ENCODE data around the gene TOMM40L.
A peak's percentile ranks its signal among the peaks of the same experiment; 100 is the strongest.

TOMM40L gene

DNA sequence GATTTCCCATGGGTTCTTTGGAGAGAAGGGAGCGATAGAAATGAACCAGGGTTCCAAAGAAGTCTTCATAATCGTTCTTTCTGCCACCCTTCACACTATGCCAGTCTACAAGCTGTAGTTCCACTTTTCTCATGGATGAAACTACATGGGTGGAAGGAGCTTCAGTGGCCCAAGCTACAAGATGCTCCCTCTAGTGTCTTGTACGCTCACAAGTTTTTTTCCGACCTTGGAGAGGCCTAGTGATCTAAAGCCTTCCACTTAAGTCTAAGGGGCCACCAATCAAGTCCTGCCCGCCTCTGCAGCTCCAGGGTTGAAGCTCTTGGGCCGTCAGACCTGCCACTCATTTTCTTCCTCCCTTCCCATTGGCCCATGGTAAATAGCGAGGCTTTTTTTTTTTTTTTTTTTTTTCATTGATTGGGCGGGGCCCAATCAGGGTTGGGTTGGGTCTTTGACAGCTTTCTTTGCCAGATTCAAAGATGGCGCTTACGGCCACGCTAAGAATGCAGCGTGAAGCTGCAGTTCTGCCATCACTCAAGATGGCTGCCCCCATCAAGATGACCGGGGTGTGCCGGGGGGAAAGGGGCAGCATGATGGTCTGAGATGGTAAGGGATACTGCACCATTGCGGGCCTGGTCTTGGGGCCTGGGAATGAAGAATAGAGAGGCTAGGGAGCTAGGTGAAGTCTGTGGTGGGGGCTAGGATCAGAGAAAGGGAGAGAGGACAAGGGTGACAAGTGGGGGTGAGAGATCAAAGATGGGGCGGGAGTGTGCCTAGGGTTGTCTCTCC is at the start of gene TOMM40L:
Gene TOMM40L (plus strand): TSS at position 527 of the 786 bp plus-strand sequence. CDS start 430 bp downstream, outside the sequence.
- peak; percentile 99 for DNase-seq (ENCODE audit: low read depth in 2 of 2)

DNA sequence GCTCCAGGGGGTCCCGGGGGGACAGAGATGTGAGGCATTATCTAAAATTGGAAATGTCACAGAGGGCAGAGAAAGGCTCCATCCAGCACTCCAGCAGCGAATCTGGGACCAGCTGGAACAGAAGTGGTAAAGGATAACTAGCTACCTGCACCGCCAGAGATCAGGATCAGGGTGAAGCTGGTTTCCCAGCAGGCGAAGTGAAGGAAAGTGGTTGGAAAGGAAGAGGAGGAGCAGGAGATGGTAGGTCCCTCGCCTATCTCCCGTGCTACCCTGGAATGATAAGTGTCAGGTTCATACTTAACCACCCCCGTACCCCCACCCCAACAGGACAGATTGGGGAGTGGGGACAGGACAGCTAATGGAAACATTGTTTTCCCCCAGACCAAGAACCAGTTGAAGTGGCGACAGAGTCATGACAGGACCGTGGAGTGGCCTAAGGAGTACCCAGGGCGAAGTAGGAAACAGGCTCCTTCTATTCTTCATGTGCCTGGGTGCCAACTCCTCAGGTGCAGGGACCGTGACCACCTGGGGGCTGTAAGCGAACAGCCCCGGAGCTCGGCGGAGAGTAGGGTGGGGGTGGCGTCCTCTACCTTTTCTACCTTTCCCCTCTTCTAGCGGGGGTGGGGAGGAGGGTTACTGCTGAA is 49.3 kb upstream of the TOMM40L start:
- DNase-seq (ENCODE audit: low read depth in 2 of 2): no peak

DNA sequence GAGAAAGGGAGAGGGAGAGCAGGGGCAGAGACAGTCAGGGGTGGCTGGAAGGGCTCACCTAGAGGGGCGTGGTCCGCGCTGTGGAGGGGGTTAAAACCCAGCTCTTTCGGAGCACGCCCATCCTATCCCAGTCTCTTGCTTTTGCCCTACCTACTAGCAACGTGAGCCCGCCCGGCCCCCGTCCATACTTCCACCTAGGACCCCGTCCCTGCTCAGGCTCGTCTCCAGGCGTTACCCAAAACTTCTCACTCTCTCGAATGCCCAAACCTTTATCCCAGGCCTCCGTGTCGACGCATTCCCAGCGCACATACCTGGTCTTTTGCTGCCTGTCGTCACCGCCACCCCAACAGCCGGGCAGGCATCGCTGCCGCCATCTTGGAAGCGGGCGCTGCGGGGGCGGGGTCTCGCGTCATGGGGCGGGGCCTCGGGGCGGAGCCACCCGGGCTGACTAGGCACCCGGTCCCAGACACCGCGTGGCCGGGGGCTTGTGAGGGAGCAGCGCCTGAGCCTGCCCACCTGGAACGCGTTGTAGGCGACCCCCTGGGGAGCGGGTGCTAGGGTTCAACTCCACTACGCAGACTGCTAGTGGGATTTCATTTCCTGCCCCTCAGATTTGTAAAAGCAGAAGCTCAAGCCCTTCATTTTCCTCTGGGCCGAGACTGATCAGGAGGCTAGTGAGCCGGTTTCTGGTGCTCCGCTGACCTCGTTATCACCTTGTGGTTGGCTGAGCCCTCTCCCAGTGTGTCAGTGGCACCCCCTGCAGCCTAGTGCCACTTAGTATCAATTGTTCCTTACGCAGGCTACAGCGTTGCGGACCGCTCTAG is 48.5 kb upstream of the TOMM40L start, which contains the start of gene B4GALT3:
Gene B4GALT3 (minus strand): TSS at position 396 of the 824 bp plus-strand sequence. CDS start 1,447 bp downstream, outside the sequence.
- DNase-seq (ENCODE audit: low read depth in 2 of 2): no peak

GRCh38 chr1:161177936-161178244 is 48.0 kb upstream of the TOMM40L start:
- DNase-seq (ENCODE audit: low read depth in 2 of 2): no peak

DNA sequence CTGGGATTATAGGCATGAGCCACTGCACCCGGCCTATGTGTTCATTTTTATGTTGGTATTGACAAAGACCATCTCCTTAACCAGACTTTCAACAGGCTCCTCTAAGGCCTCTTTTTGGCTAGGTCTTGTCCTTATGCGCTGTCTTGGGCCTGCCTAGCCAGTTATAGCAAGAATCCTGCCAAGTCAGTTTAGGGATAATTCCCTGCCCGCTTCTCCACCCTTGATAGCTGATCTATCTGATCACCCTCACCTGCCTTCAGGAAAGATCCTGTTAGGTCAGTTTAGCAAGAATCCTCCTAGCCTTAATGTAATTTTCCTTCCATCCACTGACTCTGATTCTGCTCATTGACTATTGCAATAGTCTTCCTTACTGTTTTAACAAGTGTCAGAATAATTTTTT is 46.2 kb upstream of the TOMM40L start:
- DNase-seq (ENCODE audit: low read depth in 2 of 2): no peak

DNA sequence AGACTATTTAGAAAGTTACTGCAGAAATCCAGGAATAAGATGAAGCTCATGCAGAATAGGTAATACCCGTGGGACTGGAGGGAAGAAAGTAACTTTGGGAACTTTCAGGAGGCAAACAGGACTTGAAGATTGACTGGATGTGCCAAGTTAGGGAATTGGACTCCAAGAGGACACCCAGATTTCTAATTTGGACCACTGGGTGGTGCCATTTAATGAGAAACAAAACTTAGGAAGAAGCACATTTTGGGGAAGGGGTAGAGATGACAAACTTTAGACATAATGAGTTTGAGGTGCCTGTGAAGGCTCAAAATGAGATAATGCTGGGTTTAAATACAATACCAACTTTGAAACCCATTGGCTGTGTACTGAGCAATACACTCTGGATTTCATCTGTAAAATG is 45.2 kb upstream of the TOMM40L start:
- no peak for DNase-seq (ENCODE audit: low read depth in 2 of 2)

- no peak for DNase-seq (ENCODE audit: low read depth in 2 of 2)
Observed at GRCh38 chr1:161182214-161182613, 43.6 kb upstream of the TOMM40L start.

GRCh38 chr1:161185282-161185682 is 40.6 kb upstream of the TOMM40L start:
- peak in 1 of 2 experiments; percentile 45 for DNase-seq (ENCODE audit: low read depth in 2 of 2)

- DNase-seq (ENCODE audit: low read depth in 2 of 2): no peak
Observed at GRCh38 chr1:161185732-161186311, 40.0 kb upstream of the TOMM40L start.

DNA sequence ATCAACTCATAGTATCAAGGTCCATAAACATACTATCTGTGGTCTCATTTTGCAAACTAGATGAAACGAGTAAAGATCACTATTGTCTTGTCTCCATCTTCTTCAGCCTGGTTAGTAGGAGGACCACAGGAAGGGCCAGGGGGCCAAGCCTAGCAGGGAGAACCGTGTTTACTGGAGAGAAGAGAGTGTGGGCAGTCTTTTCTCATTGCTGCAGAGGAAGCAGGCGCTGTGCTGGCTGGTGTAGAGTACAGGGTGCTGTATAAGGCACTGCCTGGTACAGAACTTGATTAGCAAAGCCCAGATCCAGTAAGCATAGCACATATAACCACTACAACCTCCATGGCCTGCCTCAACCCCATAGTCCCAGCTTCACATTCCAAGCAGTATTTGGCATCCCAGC is 38.5 kb upstream of the TOMM40L start:
- no peak for DNase-seq (ENCODE audit: low read depth in 2 of 2)

DNA sequence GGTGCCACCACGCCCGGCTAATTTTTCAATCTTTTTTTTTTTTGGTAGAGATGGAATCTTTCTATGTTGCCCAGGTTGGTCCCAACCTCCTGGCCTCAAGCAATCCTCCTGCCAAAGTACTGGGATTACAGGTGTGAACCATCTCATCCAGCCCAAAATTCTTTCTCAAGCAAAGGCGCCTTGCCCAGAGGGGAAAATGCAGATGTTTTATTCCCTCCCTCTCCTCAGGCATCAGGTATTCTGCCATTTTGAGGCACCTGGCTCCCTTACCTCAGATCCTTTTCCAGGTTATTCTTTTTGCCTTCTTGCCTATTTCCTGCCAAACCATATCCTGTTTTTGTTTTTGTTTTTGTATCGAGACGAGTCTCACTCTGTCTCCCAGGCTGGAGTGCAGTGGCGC is 37.5 kb upstream of the TOMM40L start:
- no peak for DNase-seq (ENCODE audit: low read depth in 2 of 2)

GRCh38 chr1:161189036-161189435 is 36.8 kb upstream of the TOMM40L start:
- no peak for DNase-seq (ENCODE audit: low read depth in 2 of 2)

DNA sequence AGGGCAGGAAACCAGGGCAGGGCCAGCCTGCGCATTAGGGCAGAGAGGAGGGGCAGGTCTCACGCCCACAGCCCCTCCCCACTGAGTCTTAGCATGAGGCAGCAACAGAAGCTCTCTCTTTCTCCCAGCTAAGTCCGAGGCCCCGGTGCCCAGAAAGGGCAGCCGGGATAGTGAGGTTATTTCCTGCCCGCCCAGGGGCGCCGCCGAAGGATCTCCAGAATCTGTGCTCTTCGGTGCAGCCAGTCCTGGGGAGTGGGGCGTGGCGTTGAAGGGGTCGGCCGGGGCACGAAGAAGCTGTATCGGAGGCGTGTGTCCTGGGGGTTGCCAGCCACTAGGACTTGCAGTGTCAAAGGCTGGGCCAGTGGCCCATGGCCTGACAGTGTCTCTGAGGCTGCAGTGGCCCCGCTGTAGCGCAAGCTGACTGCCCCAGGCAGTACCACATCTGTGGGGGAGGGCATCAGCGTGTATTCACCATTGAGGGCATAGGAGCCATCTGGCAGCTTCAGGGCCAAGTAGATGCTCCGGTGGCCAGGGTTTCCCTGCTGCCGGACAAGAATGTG is 34.8 kb upstream of the TOMM40L start:
- no peak for DNase-seq (ENCODE audit: low read depth in 2 of 2)

GRCh38 chr1:161191971-161192370 is 33.9 kb upstream of the TOMM40L start:
- DNase-seq (ENCODE audit: low read depth in 2 of 2): no peak

DNA sequence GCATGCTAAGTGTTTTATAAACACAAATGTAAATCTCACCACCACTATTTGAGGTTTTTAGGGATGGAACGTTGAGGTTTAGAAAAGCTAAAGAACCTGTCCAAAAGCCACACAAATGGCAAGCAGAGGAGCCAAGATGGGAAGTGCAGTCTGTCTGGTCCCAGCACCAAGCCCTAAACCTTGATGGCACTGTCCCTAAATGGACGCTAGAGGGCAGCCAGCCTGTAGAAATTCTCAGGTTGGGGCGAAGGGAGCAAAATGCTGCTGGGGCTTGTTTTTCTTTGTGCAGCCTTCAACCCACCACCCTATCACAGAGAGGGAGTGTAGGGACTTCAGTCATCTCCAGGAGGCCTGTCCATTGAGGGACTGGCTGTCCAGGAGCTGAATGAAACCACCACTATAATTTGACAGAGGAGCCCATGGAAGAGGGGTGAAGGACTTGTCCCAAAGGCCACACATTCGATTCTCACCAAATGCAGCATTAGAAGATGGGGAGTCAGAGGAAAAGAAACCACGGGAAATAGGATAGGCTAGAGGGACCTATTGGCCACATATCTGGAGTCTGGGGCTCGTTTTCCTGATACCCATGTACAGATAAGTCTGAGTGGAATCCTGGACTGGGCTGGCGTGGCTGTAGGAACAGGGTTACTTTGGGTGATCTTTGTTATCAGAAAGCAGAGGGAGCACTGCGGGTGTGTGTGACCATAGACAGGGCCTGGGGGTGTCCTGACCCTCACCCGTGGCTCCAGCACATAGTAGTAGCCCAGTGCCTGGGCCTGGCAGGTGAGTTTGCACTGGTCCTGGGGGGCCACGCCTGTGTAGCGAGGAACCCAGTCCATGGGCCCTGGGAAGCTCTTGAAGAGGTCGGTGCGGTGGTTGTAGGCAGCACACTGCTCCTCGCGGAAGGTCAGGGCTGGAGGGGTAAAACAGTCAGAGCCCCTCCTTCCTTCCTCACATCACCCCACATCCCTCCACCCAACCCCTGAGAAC is 33.1 kb upstream of the TOMM40L start:
- no peak for DNase-seq (ENCODE audit: low read depth in 2 of 2)

- DNase-seq (ENCODE audit: low read depth in 2 of 2): no peak
Observed at GRCh38 chr1:161193561-161194235, 32.2 kb upstream of the TOMM40L start.

DNA sequence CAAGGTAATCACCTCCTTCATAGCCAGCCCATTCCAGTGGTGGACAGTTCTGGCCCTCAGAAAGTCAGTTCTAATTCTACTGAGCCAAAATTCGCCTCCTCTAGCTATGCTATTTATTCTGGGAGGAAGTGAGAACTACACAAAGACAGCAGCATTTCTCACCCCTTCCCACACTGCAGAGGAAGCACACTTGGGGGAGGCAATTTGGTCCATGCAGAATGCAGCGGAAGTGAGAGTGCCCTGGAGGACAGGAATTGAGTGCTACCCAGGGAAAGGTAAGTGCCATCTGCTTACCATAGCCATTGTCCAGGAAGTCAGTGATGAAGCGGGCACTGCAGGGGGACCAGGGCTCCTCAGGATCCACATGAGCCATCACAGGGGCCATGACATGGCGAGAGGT is 30.7 kb upstream of the TOMM40L start:
- no peak for DNase-seq (ENCODE audit: low read depth in 2 of 2)

DNA sequence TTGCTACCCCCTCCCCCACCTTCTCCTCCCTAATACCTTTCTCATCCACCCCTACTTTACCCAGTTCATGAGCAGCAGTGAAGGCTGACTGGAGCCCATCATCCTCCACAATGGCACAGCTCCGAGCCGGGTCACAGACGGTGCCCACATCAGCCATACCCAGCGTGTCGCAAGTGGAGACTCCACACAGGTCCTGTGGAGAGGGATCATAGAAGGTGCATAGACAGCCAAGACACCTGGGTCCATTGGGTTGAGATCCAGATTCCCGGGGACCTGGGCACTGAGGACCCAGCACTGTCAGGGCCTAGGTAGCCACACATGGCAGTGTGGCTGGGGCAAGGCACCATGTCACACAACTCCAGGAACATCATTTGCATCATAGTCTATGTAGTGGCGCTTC is 29.7 kb upstream of the TOMM40L start:
- no peak for DNase-seq (ENCODE audit: low read depth in 2 of 2)

DNA sequence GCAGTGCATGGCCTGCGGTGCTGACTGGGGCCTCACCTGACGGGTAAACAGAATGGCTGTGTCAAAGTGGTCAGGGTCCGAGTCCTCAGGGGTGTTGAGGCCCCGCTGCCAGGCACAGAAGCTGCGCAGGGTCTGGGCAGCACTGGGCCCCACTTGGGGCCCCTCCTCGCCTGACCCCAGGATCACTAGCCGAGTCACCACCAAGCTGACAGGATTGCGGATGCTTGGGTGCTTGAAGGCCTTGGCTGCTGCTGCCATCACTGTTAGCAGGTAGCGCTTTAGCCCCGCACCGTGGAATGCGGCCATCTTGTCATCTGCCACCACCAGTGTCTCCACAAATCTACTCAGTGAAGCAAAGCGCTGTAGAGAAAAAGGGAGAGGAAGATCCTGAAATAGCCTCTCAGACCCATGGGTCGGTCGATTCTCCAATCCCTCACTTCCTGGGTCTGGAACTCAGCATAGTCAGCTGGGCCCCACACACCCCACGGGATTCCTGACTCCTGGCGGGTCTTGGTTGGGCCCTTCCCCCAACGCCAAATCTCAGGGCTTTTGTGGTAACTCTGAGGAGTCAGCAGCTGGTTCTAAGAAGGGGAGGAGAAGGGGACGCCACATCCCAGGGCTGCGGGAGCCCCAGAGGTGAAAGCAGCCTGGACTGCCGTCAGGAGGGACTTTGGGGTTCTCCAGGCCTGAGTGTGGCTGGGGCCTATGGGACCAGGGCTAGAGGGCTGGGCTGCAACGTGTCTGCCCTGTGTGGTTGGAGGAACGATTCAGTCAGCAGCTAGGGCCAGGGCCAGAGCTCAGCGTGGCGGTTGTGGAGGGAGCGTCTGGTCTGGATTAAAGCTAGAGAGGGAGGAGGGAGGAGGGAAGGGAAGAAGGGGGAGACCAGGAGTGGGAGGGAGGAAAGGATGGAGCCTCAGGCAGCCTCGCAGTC is 29.1 kb upstream of the TOMM40L start:
- peak; percentile 82 to 83 for DNase-seq (ENCODE audit: low read depth in 2 of 2)
